ENCODE measurements around the gene CHST8.

Gene CHST8

GRCh38 chr19:33675501-33676124 lies 53.9 kb downstream of the CHST8 start:
- DNase-seq = no peak

- no peak for DNase-seq
Measured at GRCh38 chr19:33676999-33677665, 55.4 kb downstream of the CHST8 start.

- DNase-seq = no peak
Measured at GRCh38 chr19:33677745-33678426, 56.1 kb downstream of the CHST8 start.

- no peak for DNase-seq
Measured at GRCh38 chr19:33678796-33679585, 57.2 kb downstream of the CHST8 start.

- no peak for DNase-seq
Measured at GRCh38 chr19:33679696-33680095, 57.9 kb downstream of the CHST8 start.

- no peak for DNase-seq
Measured at GRCh38 chr19:33681081-33681680, 59.4 kb downstream of the CHST8 start.

GRCh38 chr19:33683881-33684537 lies 62.3 kb downstream of the CHST8 start:
- no peak for DNase-seq

GRCh38 chr19:33684538-33685232 lies 62.9 kb downstream of the CHST8 start:
- DNase-seq = no peak

- DNase-seq = no peak
Measured at GRCh38 chr19:33685541-33685940, 63.8 kb downstream of the CHST8 start.

GRCh38 chr19:33686262-33686661 lies 64.5 kb downstream of the CHST8 start:
- no peak for DNase-seq

GRCh38 chr19:33686687-33687480 lies 65.1 kb downstream of the CHST8 start:
- DNase-seq = no peak

- no peak for DNase-seq
Measured at GRCh38 chr19:33687481-33688170, 65.9 kb downstream of the CHST8 start.

GRCh38 chr19:33688171-33688992 lies 66.6 kb downstream of the CHST8 start:
- DNase-seq = no peak

- no peak for DNase-seq
Measured at GRCh38 chr19:33689138-33689746, 67.5 kb downstream of the CHST8 start.

GRCh38 chr19:33689868-33690267 lies 68.1 kb downstream of the CHST8 start:
- DNase-seq = no peak

- DNase-seq = no peak
Measured at GRCh38 chr19:33690378-33691029, 68.8 kb downstream of the CHST8 start.

GRCh38 chr19:33691030-33691427 lies 69.3 kb downstream of the CHST8 start:
- no peak for DNase-seq

GRCh38 chr19:33691736-33692135 lies 70.0 kb downstream of the CHST8 start:
- DNase-seq = no peak

All from CD4-positive, alpha-beta T cell treated with Interleukin-12 subunit alpha and Interleukin-12 subunit beta, for 1 hour (primary cell).